Suprapubic skin (tissue), 4 donors: Measurements from ENCODE around the gene TMEM88.
A peak's percentile ranks its signal among the peaks of the same experiment; 100 is the strongest.

Experiments
- CTCF ChIP-seq, 2 donors: fragments of 200-600 bp in 1 of 2; fragments of 450-650 bp in 1 of 2; sonication (generic) in 1 of 2; IDR thresholded peaks; one replicate each; pipeline ENCODE4 v1.5.1; 2016 to 2019; ENCODE audit warnings: antibody characterized with exemption in 2 of 2, mild to moderate bottlenecking in 1 of 2, moderate library complexity in 1 of 2
- POLR2A ChIP-seq, 2 donors: fragments of 450-650 bp; IDR thresholded peaks; one replicate each; pipeline ENCODE4 v1.6.1; 2017; ENCODE audit warnings: antibody characterized with exemption in 2 of 2, mild to moderate bottlenecking in 2 of 2, moderate library complexity in 2 of 2
- POLR2AphosphoS5 ChIP-seq, 3 donors: sonication (generic); formaldehyde crosslinking; IDR thresholded peaks; one replicate each; pipeline ENCODE4 v1.6.1; 2017; ENCODE audit warnings: antibody characterized with exemption in 3 of 3

- no peak for TF ChIP-seq POLR2A (IDR thresholded peaks at IDR 0.05)
- no peak for TF ChIP-seq CTCF (IDR thresholded peaks at IDR 0.05)
- peak in 2 of 3 donors; percentile 3 to 56 for TF ChIP-seq POLR2AphosphoS5 (IDR thresholded peaks at IDR 0.05)
These were observed 12.9 kb upstream of the TMEM88 start for GRCh38 chr17:7841915-7842379.
